ENCODE results near the gene ATRN. TPM values are rescaled to one million over a fixed set of nuclear protein-coding genes. Genes with fewer than 3 reads are reported as not detected.

Gene ATRN
- polyA plus RNA-seq, 1 experiment, result 59.7 TPM

- DNase-seq (ENCODE audit: low read depth, low spot score), result no peak
- Histone ChIP-seq H3K9me3 (ENCODE audit: control insufficient read depth, insufficient read depth, low read length) (no peaks in the 10 kb centered on the region), H3K4me3 (ENCODE audit: low read depth, low read length) (no peak overlapping the region), H3K27ac (ENCODE audit: low read depth, low read length) (no peak overlapping the region), H3K27me3 (ENCODE audit: control insufficient read depth, insufficient read depth, low read length) (no peaks in the 10 kb centered on the region)
- ChIA-PET CTCF (no interaction called here), POLR2A (interaction anchor here (0.6 kb wide), 1 partner anchor 53 kb away, joined by 6 read pairs; no protein-coding TSS in a partner anchor)
- TF ChIP-seq, protein P1, sequence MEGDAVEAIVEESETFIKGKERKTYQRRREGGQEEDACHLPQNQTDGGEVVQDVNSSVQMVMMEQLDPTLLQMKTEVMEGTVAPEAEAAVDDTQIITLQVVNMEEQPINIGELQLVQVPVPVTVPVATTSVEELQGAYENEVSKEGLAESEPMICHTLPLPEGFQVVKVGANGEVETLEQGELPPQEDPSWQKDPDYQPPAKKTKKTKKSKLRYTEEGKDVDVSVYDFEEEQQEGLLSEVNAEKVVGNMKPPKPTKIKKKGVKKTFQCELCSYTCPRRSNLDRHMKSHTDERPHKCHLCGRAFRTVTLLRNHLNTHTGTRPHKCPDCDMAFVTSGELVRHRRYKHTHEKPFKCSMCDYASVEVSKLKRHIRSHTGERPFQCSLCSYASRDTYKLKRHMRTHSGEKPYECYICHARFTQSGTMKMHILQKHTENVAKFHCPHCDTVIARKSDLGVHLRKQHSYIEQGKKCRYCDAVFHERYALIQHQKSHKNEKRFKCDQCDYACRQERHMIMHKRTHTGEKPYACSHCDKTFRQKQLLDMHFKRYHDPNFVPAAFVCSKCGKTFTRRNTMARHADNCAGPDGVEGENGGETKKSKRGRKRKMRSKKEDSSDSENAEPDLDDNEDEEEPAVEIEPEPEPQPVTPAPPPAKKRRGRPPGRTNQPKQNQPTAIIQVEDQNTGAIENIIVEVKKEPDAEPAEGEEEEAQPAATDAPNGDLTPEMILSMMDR (IDR thresholded peaks at IDR 0.05; ENCODE audit: low read depth, low read length), result no peak
These were observed 176.7 kb downstream of the ATRN start for GRCh38 chr20:3647473-3647872.

DNA sequence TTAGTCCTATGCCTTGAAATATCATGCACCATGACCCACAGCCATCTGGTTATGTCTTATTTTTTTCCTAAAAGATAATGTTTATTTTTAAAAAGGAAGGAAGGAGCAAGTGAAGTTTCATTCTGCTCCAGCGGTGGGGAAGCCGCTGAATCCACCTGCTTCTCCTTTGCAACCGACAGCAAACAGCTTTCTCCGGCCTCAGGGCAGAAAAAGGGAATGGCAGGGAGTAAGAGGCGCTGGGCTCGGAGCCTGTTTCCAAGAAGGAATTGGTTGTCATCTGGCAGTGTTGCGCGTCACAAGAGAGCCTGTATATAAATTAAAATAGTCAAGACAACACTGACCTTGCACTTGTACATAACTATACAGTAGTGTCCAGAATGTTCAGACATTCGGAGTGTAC lies 178.1 kb downstream of the ATRN start:
- CTCF ChIA-PET, result no interaction called here

GRCh38 chr20:3651204-3651962 lies 180.6 kb downstream of the ATRN start:
- Histone ChIP-seq H3K4me3 (ENCODE audit: low read depth, low read length) (no peak overlapping the region), H3K9me3 (ENCODE audit: control insufficient read depth, insufficient read depth, low read length) (no peaks in the 10 kb centered on the region), H3K27me3 (ENCODE audit: control insufficient read depth, insufficient read depth, low read length) (peaks cover 7% of the 10 kb centered on the region), H3K27ac (ENCODE audit: low read depth, low read length) (no peak overlapping the region)
- ChIA-PET CTCF (no interaction called here), POLR2A (interaction anchor here (0.6 kb wide), 1 partner anchor 841 kb away, joined by 10 read pairs; no protein-coding TSS in a partner anchor)
- TF ChIP-seq, protein P1 (IDR thresholded peaks at IDR 0.05; ENCODE audit: low read depth, low read length), result no peak
- DNase-seq (ENCODE audit: low read depth, low spot score), result no peak

More for the DNA sequence above, 178.1 kb downstream of the ATRN start:
- TF ChIP-seq, protein P1 (IDR thresholded peaks at IDR 0.05; ENCODE audit: low read depth, low read length), result no peak
- POLR2A ChIA-PET, result no interaction called here
- H3K27me3 ChIP-seq (ENCODE audit: control insufficient read depth, insufficient read depth, low read length), result no peaks in the 10 kb centered on the region
- H3K9me3 ChIP-seq (ENCODE audit: control insufficient read depth, insufficient read depth, low read length), result no peaks in the 10 kb centered on the region
- no peak overlapping the region for H3K4me3 ChIP-seq (ENCODE audit: low read depth, low read length)
- DNase-seq (ENCODE audit: low read depth, low spot score), result no peak
- no peak overlapping the region for H3K27ac ChIP-seq (ENCODE audit: low read depth, low read length)

DNA sequence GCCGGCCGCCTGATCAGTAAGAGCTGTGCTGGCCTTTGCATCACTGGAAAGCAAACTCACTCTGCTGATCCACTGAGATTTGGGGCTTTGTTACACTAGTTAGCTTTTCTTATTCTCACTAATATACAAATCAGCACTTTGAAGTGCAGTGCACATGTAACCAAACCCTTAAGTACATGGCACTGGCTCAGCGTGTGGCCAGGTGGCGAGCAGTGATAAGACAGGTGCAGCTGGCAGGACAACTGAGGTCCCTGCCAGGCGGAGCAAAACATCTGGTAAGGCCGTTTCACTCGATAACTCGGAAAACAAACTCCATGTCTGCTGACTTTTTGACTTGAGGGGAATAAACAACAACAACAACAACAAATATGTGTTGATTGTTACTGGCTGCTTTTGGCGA lies 181.4 kb downstream of the ATRN start:
- TF ChIP-seq, protein P1 (IDR thresholded peaks at IDR 0.05; ENCODE audit: low read depth, low read length), result no peak
- Histone ChIP-seq H3K27ac (ENCODE audit: low read depth, low read length) (no peak overlapping the region), H3K9me3 (ENCODE audit: control insufficient read depth, insufficient read depth, low read length) (no peaks in the 10 kb centered on the region), H3K4me3 (ENCODE audit: low read depth, low read length) (no peak overlapping the region), H3K27me3 (ENCODE audit: control insufficient read depth, insufficient read depth, low read length) (peaks cover 11% of the 10 kb centered on the region)
- POLR2A ChIA-PET, result interaction anchor here (0.6 kb wide), 1 partner anchor 842 kb away, joined by 10 read pairs; no protein-coding TSS in a partner anchor
- no peak for DNase-seq (ENCODE audit: low read depth, low spot score)
- CTCF ChIA-PET, result no interaction called here

All from AG04450 (cell line).